ENCODE data around the gene ZC3H4.

Gene ZC3H4

DNA sequence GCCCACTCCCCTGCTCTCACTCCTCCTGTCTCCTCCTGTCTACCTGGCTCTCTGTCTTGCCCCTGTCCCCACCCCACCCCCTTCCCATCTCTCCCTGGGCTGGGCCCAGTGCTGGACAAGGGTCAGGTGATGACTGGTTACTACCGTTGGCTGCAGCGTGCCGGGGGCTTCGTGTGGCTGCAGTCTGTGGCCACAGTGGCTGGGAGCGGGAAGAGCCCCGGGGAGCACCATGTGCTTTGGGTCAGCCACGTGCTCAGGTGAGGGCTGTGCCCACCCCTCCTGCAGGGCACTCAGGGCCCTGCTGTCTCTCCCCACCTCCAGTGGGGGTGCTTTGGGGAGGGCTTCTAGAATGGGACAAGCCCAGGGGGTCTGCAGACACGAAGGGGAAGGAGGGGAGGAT, 72.7 kb downstream of the ZC3H4 start:
- TF ChIP-seq CTCF (IDR thresholded peaks at IDR 0.05; ENCODE audit: insufficient read depth, low read depth, low read length, missing control alignments), result no peak
- no peak for DNase-seq (ENCODE audit: low read depth)
- no peak overlapping the region for H3K4me3 ChIP-seq (ENCODE audit: low read depth, low read length)

DNA sequence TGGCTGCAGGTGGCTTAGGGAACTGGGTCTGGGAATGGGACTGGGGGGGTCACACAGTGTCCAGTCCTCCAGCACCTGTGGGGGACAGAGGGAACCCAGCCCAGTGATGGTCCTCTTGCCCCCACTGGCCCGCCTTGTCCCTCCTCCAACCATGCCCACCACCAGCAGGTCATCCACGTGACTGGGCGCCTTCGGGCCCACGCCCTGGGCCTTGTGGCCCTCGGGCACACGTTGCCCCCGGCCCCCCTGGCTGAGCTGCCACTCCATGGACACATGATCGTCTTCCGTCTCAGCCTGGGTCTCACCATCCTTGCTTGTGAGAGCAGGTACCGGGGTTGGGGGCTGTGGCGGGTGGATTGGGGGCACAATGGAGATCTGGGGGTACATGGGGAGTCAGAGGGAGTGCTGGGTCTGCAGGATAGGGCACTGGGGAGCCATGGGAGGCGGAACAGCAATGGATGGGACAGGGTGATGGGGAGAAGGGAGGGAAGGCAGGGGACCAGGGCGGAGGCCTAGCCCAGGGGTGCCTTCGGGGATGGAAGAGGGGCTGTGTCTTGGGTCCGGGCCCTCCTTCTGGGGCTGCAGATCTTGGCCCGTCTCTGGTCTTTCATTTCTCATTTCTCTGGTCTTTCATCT, 74.2 kb downstream of the ZC3H4 start:
- no peak for TF ChIP-seq CTCF (IDR thresholded peaks at IDR 0.05; ENCODE audit: insufficient read depth, low read depth, low read length, missing control alignments)
- H3K4me3 ChIP-seq (ENCODE audit: low read depth, low read length), result no peak overlapping the region
- no peak for DNase-seq (ENCODE audit: low read depth)

- no peak overlapping the region for H3K4me3 ChIP-seq (ENCODE audit: low read depth, low read length)
- TF ChIP-seq CTCF (IDR thresholded peaks at IDR 0.05; ENCODE audit: insufficient read depth, low read depth, low read length, missing control alignments), result no peak
- DNase-seq (ENCODE audit: low read depth), result no peak
Observed at GRCh38 chr19:47037766-47038165, 75.8 kb downstream of the ZC3H4 start.

DNA sequence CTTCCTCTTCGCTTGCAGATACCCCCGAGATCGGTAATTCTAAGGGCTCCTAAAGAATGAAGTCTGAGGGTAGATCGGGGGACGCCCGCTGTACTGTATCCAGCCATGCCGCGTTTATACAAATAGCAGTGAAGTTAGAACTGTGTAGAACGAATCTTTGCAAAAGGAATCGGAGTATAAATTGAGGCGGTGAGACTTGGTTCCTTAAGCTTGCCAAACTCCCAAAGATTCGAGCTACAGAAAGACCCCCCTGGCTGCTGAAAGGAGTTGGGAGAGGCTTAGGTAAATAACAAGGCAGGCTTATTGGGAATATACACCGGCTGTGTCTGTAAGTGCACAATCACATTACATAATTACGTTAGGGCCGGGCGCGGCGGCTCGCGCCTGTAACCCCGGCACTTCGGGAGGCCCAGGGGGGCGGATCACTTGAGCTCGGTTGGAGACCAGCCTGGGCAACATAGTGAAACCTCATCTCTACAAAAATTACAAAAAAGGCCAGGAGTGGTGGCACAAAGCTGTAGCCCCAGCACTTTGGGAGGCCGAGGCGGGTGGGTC, 77.4 kb downstream of the ZC3H4 start:
- no peak for DNase-seq (ENCODE audit: low read depth)
- no peak for TF ChIP-seq CTCF (IDR thresholded peaks at IDR 0.05; ENCODE audit: insufficient read depth, low read depth, low read length, missing control alignments)
- peak overlapping the region; percentile 55 for H3K4me3 ChIP-seq (ENCODE audit: low read depth, low read length)

GRCh38 chr19:47035127-47036096, 78.2 kb downstream of the ZC3H4 start:
- DNase-seq (ENCODE audit: low read depth), result peak; percentile 93
- TF ChIP-seq CTCF (IDR thresholded peaks at IDR 0.05; ENCODE audit: insufficient read depth, low read depth, low read length, missing control alignments), result peak; percentile 91
- H3K4me3 ChIP-seq (ENCODE audit: low read depth, low read length), result peak overlapping the region; percentile 55

GRCh38 chr19:47032171-47032811, 81.3 kb downstream of the ZC3H4 start:
- peak; percentile 93 for TF ChIP-seq CTCF (IDR thresholded peaks at IDR 0.05; ENCODE audit: insufficient read depth, low read depth, low read length, missing control alignments)
- DNase-seq (ENCODE audit: low read depth), result peak; percentile 69

More at GRCh38 chr19:47032171-47032811, 81.3 kb downstream of the ZC3H4 start:
- H3K4me3 ChIP-seq (ENCODE audit: low read depth, low read length), result no peak overlapping the region

Data from GM12865 (cell line).